K562 (cell line): ENCODE measurements around the gene CCDC85B. TPM values are rescaled to one million over a fixed set of nuclear protein-coding genes. Genes with fewer than 3 reads are reported as not detected.

Experiments
- ADNP ChIP-seq: fragments of 200-800 bp; sonication (Bioruptor generic); IDR thresholded peaks from 2 replicates; pipeline ENCODE4 v1.6.1; 2016; ENCODE audit warnings: missing genetic modification characterization, missing compliant biosample characterization
- AFF4 ChIP-seq: sonication (generic); formaldehyde crosslinking; IDR thresholded peaks from 2 replicates; pipeline ENCODE4 v1.8.0; 2023; ENCODE audit warnings: mild to moderate bottlenecking, missing genetic modification reagents
- ARID4B ChIP-seq: sonication (generic); formaldehyde crosslinking; IDR thresholded peaks from 2 replicates; pipeline ENCODE4 v1.8.0; 2022; ENCODE audit warnings: mild to moderate bottlenecking, missing genetic modification reagents
- CAMTA2 ChIP-seq: fragments of 250-450 bp; sonication (Bioruptor Pico); conservative IDR thresholded peaks from 2 replicates; pipeline ENCODE4 v1.5.1; 2022
- FOXA3 ChIP-seq, 2 experiments: fragments of 450-650 bp in 1 of 2; sonication (generic) in 1 of 2; formaldehyde crosslinking; IDR thresholded peaks in 1 of 2; conservative IDR thresholded peaks in 1 of 2; 2 replicates each; pipeline versions ENCODE4 v1.4.0 to v1.8.0; 2020 to 2022; ENCODE audit warnings: mild to moderate bottlenecking in 2 of 2, missing genetic modification reagents in 1 of 2
- HBP1 ChIP-seq: fragments of 450-650 bp; formaldehyde crosslinking; IDR thresholded peaks from 2 replicates; pipeline ENCODE4 v1.4.0; 2022; ENCODE audit warnings: missing genetic modification characterization
- KLF1 ChIP-seq: fragments of 450-650 bp; IDR thresholded peaks from 2 replicates; pipeline ENCODE4 v1.6.1; 2016; ENCODE audit warnings: missing genetic modification characterization, missing compliant biosample characterization
- RB1 ChIP-seq: fragments of 450-650 bp; IDR thresholded peaks from 2 replicates; pipeline ENCODE4 v1.6.1; 2017; ENCODE audit warnings: low read depth, mild to moderate bottlenecking
- TBP ChIP-seq: optimal IDR thresholded peaks from 2 replicates; pipeline ENCODE3; 2011; ENCODE audit warnings: low read depth, low read length, improper control_type of control experiment
- ZFX ChIP-seq: sonication (generic); formaldehyde crosslinking; IDR thresholded peaks from 2 replicates; pipeline ENCODE4 v1.8.0; 2022; ENCODE audit warnings: mild to moderate bottlenecking, missing genetic modification reagents, moderate library complexity
- ZNF609 ChIP-seq: sonication (generic); formaldehyde crosslinking; IDR thresholded peaks from 2 replicates; pipeline ENCODE4 v1.8.1; 2023; ENCODE audit warnings: missing genetic modification reagents, mild to moderate bottlenecking, borderline replicate concordance
- polyA plus RNA-seq, 8 experiments: library from polyadenylated mRNA; depleted of rRNA in 4 of 8; stranded (reverse) in 5 of 8; unstranded in 3 of 8; fragments of >200 nt; fragmentation: Nextera tagmentation in 2 of 8; fragmentation: Illumina TruSeq in 1 of 8; extraction: Ambion mirVana in 2 of 8; extraction: Trizol in 1 of 8; gene quantifications; 2 replicates each; pipeline versions ENCODE4 v1.2.1 to v1.2.3, GENCODE V29; 2011 to 2014; ENCODE audit warnings: inconsistent platforms in 1 of 8, missing spikeins in 1 of 8
- total RNA-seq, 7 experiments: library from RNA; depleted of rRNA in 6 of 7; stranded (reverse); fragments of >200 nt in 6 of 7; fragmentation: Illumina TruSeq in 2 of 7; extraction: Trizol in 2 of 7; gene quantifications; 2 replicates each; pipeline versions ENCODE4 v1.2.1 to v1.2.3, GENCODE V29; 2011 to 2021; ENCODE audit warnings: low replicate concordance in 1 of 7

The CCDC85B gene
- total and polyA plus RNA-seq, 9 of the 15 experiments (the other 6 are each of a cell fraction or from before 2014, with no cell fraction given): 0.14 to 138 (median 6.2) TPM

- 0 out of 2 replicates have a peak, but pooled peaks have one; percentile 54 for TF ChIP-seq ZNF609 (CRISPR knock-in tag)
- peak; percentile 94; the same call in 1 of the 2 replicates for TF ChIP-seq KLF1 (tag)
- peak; percentile 90; the same call in 1 of the 2 replicates for TF ChIP-seq HBP1
- no peak; the same call in 1 of the 2 replicates for TF ChIP-seq CAMTA2 (CRISPR knock-in tag)
- TF ChIP-seq AFF4 (CRISPR knock-in tag): peak; percentile 97
- TF ChIP-seq ZFX: peak; percentile 48; the same call in 1 of the 2 replicates
- no peak for TF ChIP-seq ADNP
- TF ChIP-seq RB1: peak; percentile 67; the same call in 1 of the 2 replicates
- TF ChIP-seq TBP: no peak
- peak; percentile 53 for TF ChIP-seq ARID4B
- no peak for TF ChIP-seq FOXA3 (CRISPR knock-in tag; conservative IDR thresholded peaks at IDR 0.05 in 1 of 2, IDR thresholded peaks at IDR 0.05 in 1 of 2)
Measured at GRCh38 chr11:65857853-65858680, 32.4 kb upstream of the CCDC85B start, which contains the start of gene CFL1 (continued).
